CD4-positive, CD25-positive, alpha-beta regulatory T cell (primary cell): ENCODE data around the gene MROH9. TPM values are rescaled to one million over a fixed set of nuclear protein-coding genes. Genes with fewer than 3 reads are reported as not detected.
"Not testable (repeated sequence)": the region's sequence is repeated elsewhere in the genome, so short reads cannot be mapped to it uniquely, and the experiment has no call there.

Source experiments
- ATAC-seq, 2 donors: fragments of 150-1000 bp; cut with Tn5 transposase; one replicate each; pipeline ENCODE4 v1.10.0; 2021; ENCODE audit warnings: low read depth in 2 of 2, moderate number of reproducible peaks in 2 of 2, moderate library complexity in 1 of 2
- DNase-seq, 3 donors: peaks; one replicate each; pipeline versions ENCODE4 v3.0.0 to v3.0.0-alpha.2; 2012 to 2022; ENCODE audit warnings: mixed read lengths in 1 of 3
- H3K27ac ChIP-seq: one replicate; pipeline ENCODE4 v1.7.0; 2013; ENCODE audit warnings: mild to moderate bottlenecking, low read length; ENCODE audit not compliant: insufficient read depth, poor library complexity, severe bottlenecking
- H3K27me3 ChIP-seq: one replicate; pipeline ENCODE4 v1.7.0; 2013; ENCODE audit warnings: low read length; ENCODE audit not compliant: control insufficient read depth, insufficient read depth
- H3K36me3 ChIP-seq: one replicate; pipeline ENCODE4 v1.7.0; 2013; ENCODE audit warnings: mild to moderate bottlenecking, low read length, moderate library complexity; ENCODE audit not compliant: control insufficient read depth, insufficient read depth
- H3K4me1 ChIP-seq: 2 replicates; pipeline ENCODE4 v1.7.0; 2013; ENCODE audit warnings: mild to moderate bottlenecking, low read length; ENCODE audit not compliant: insufficient read depth, control insufficient read depth, poor library complexity, severe bottlenecking
- H3K4me3 ChIP-seq: one replicate; pipeline ENCODE4 v1.7.0; 2013; ENCODE audit warnings: low read depth, mild to moderate bottlenecking, low read length, moderate library complexity
- H3K9me3 ChIP-seq, 2 experiments: 1 replicate in 1 of 2; 2 replicates in 1 of 2; pipeline ENCODE4 v1.7.0; 2013; ENCODE audit warnings: low read length in 2 of 2, mild to moderate bottlenecking in 1 of 2, moderate library complexity in 1 of 2; ENCODE audit not compliant: control insufficient read depth in 2 of 2
- H3K27ac Mint-ChIP-seq, 3 donors: one replicate each; pipeline ENCODE4 v1.8.0; 2020 to 2022; ENCODE audit warnings: mild to moderate bottlenecking in 3 of 3, mixed read lengths in 3 of 3, moderate library complexity in 2 of 3
- H3K27me3 Mint-ChIP-seq: one replicate; pipeline ENCODE4 v1.8.0; 2022; ENCODE audit warnings: mild to moderate bottlenecking, mixed read lengths
- H3K36me3 Mint-ChIP-seq: one replicate; pipeline ENCODE4 v1.8.0; 2020; ENCODE audit warnings: mixed read lengths
- H3K4me1 Mint-ChIP-seq, 4 donors: one replicate each; pipeline ENCODE4 v1.8.0; 2020 to 2022; ENCODE audit warnings: mixed read lengths in 4 of 4, mild to moderate bottlenecking in 1 of 4
- H3K4me3 Mint-ChIP-seq, 4 donors: one replicate each; pipeline ENCODE4 v1.8.0; 2020 to 2022; ENCODE audit warnings: mild to moderate bottlenecking in 4 of 4, mixed read lengths in 4 of 4, moderate library complexity in 3 of 4
- H3K9me3 Mint-ChIP-seq, 7 donors: one replicate each; pipeline ENCODE4 v1.8.0; 2020 to 2022; ENCODE audit warnings: mixed read lengths in 7 of 7, mild to moderate bottlenecking in 3 of 7, moderate library complexity in 2 of 7
- polyA plus RNA-seq, 4 donors: library from polyadenylated mRNA; unstranded; fragments of 300-500 nt; fragmentation: Illumina TruSeq; gene quantifications; one replicate each; pipeline ENCODE4 v1.2.3, GENCODE V29; 2021
- total RNA-seq: library from RNA; stranded (reverse); gene quantifications from one replicate; pipeline ENCODE4 v1.2.3, GENCODE V29; 2022

Gene MROH9
- total and polyA plus RNA-seq, 5 donors from 2014 or later: not detected

DNA sequence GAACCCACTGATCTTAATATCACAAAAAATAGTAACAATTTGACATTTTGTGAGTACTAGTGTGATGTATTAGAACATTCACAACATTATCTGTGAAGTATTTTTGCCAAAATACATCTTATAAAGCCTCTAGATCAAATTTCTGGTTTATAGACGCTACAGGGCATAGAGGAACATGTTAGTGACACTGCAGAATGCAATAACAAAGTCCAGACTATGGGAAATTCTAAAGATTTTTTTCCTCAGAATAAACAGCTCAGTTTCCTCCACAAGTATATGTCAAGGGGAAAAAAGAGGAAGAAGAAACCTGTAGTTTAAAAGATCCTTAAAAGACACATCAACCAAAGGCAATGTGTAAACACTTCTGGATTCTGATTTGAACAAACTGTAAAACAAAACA lies 26.4 kb upstream of the MROH9 start:
- peaks cover 4% of the 10 kb centered on the region for H3K27me3 Mint-ChIP-seq
- Histone ChIP-seq H3K4me3 (no peak overlapping the region), H3K27ac (no peak overlapping the region), H3K9me3 (no peaks in the 10 kb centered on the region), H3K27me3 (no peaks in the 10 kb centered on the region), H3K4me1 (no peaks in the 10 kb centered on the region), H3K36me3 (no peaks in the 10 kb centered on the region)
- no peaks in the 10 kb centered on the region for H3K4me1 Mint-ChIP-seq
- no peak overlapping the region for H3K27ac Mint-ChIP-seq
- H3K9me3 Mint-ChIP-seq: peaks cover 0 to 2% (median 0%) of the 10 kb centered on the region in 7 donors
- no peak overlapping the region for H3K4me3 Mint-ChIP-seq
- ATAC-seq (no peak), DNase-seq (no peak)
- H3K36me3 Mint-ChIP-seq: no peaks in the 10 kb centered on the region

DNA sequence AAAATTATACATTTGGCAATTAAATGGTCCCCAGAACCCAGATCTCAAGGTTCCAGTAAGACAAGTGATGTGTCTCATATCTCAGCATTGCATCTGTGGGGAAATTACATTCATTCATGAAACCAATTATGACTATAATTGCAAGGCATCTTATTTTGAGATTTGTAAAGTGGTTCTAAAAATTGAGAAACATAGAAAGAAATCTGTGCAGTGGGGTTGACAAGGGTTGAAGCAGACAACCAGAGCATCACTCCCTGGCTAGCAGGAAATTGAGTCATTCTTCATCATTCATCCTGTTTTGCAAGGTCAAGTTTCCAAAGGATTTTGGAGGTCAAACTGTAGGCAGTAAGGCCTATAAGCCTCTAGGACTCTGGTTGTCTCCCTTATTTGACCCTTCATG lies 25.1 kb upstream of the MROH9 start:
- Mint-ChIP-seq H3K36me3 (no peaks in the 10 kb centered on the region), H3K4me1 (no peaks in the 10 kb centered on the region), H3K27ac (no peak overlapping the region), H3K4me3 (no peak overlapping the region), H3K27me3 (peaks cover 4% of the 10 kb centered on the region), H3K9me3 (peaks cover 0 to 2% (median 0%) of the 10 kb centered on the region in 7 donors)
- H3K27me3 ChIP-seq: no peaks in the 10 kb centered on the region
- H3K36me3 ChIP-seq: no peaks in the 10 kb centered on the region
- H3K27ac ChIP-seq: no peak overlapping the region
- DNase-seq (no peak), ATAC-seq (no peak)
- no peak overlapping the region for H3K4me3 ChIP-seq
- H3K4me1 ChIP-seq: no peaks in the 10 kb centered on the region
- no peaks in the 10 kb centered on the region for H3K9me3 ChIP-seq

DNA sequence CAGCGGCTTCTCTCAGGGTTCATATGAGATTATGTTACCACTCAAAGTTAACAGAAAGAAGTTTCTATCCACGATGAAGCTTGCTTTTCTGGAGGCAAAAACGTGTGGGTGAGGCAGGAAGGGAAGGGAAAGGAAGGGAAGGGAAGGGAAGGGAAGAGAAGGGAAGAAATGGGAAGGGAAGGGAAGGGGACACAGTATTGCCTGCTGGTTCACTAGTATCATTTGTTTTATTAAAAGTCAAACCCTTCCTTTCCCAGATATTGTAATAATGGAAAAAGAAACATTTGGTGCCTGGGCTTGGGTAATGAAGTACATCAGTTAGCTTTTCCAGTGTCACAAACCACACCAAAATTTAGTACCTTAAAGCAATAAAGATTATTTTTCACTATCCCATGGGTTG lies 18.0 kb upstream of the MROH9 start:
- H3K27ac ChIP-seq: no peak overlapping the region
- DNase-seq (no peak), ATAC-seq (no peak)
- Mint-ChIP-seq H3K27me3 (peaks cover 4% of the 10 kb centered on the region), H3K36me3 (no peaks in the 10 kb centered on the region), H3K9me3 (peaks cover 0 to 17% (median 7%) of the 10 kb centered on the region in 7 donors), H3K27ac (no peak overlapping the region), H3K4me1 (no peaks in the 10 kb centered on the region), H3K4me3 (no peak overlapping the region)
- H3K36me3 ChIP-seq: no peaks in the 10 kb centered on the region
- H3K9me3 ChIP-seq: peaks cover 10 to 23% of the 10 kb centered on the region in 2 experiments
- no peak overlapping the region for H3K4me3 ChIP-seq
- no peaks in the 10 kb centered on the region for H3K4me1 ChIP-seq
- no peaks in the 10 kb centered on the region for H3K27me3 ChIP-seq

DNA sequence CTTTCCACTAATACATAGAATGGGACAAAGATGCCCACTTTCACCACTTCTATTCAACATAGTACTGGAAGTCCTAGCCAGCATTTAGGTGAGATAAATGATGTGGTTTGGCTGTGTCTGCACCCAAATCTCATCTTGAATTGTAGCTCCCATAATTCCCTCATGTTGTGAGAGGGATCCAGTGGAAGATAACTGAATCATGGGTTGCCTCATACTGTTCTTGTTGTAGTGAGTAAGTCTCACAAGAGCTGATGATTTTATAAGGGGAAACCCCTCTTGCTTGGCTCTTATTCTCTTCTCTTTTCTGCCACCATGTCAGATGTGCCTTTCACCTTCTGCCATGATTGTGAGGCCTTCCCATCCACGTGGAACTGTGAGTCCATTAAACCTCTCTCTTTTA lies 10.7 kb upstream of the MROH9 start:
- H3K4me3 ChIP-seq, H3K27ac ChIP-seq, ATAC-seq, H3K4me3 Mint-ChIP-seq, DNase-seq, H3K36me3 ChIP-seq, H3K4me1 ChIP-seq, H3K36me3 Mint-ChIP-seq, H3K27ac Mint-ChIP-seq, H3K27me3 ChIP-seq, H3K27me3 Mint-ChIP-seq, H3K4me1 Mint-ChIP-seq: not testable (repeated sequence)
- H3K9me3 ChIP-seq: peaks cover 10 to 23% of the 10 kb centered on the region in 2 experiments
- peaks cover 0 to 17% (median 7%) of the 10 kb centered on the region in 7 donors for H3K9me3 Mint-ChIP-seq

DNA sequence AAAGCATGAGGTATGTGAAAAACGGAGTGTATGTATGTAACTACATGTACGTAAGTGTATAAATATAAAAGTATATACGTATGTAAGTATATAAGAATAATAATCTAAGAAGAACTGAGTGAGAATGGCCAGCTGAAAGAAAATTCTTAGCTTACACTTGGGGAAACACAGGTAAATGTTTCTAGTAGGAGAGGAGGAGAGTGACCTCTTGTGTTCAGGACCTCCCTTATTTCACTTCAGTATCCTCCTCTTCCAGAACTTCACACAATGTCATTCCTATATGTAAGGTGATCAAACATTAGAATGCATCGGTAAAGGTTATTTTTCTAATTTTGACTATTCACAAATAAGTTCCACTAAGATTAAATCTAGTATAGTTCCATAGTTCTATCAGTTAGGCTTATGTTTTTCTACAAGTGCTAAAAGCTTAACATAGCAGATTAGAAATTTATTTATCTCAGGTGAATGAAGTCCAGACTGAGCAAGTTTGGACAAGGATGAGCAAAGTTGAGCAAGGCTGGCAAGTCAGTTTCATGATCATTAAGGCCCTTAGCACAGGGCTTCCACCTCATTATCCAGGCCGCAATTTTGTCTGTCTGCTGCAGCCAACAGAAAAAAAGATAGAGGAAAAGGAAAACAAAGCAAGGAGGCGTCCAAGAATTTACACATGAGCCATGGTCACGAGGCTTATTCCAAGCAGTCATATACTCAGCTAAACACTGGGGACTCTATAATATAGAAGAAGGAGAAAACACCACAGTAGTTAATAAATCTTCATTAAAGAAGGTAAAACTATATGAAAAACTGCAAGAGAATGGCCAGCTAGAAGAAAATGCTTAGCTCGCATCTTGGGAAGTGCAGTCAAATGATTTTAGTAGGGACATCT lies 7.1 kb upstream of the MROH9 start:
- no peaks in the 10 kb centered on the region for H3K9me3 ChIP-seq
- Mint-ChIP-seq H3K27me3 (peaks cover 8% of the 10 kb centered on the region), H3K36me3 (no peaks in the 10 kb centered on the region), H3K9me3 (no peaks in the 10 kb centered on the region), H3K27ac (no peak overlapping the region), H3K4me1 (no peaks in the 10 kb centered on the region), H3K4me3 (no peak overlapping the region)
- DNase-seq: no peak
- no peak for ATAC-seq
- no peak overlapping the region for H3K4me3 ChIP-seq
- no peaks in the 10 kb centered on the region for H3K4me1 ChIP-seq
- no peaks in the 10 kb centered on the region for H3K27me3 ChIP-seq
- H3K27ac ChIP-seq: no peak overlapping the region
- H3K36me3 ChIP-seq: no peaks in the 10 kb centered on the region

DNA sequence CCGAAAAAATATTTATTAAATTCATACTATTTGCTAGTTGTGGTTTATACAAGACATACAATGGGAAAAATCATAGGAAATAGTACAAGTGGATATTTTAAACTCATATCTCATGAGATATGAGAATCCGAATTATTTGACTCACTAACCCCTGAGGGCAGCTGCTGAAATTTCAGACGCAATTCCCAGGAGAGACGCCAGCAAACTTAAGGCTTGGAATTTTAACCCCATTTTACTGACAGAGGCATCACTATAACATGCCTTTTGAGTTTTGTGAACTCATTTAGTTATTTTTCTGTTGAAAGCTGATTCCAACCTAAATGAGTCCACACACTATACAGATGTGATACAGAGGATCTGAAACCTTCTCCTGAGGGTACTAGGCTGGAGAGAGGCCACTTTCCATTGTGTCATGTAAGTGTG lies 5.9 kb upstream of the MROH9 start:
- DNase-seq (no peak), ATAC-seq (no peak)
- Histone ChIP-seq H3K27ac (no peak overlapping the region), H3K36me3 (no peaks in the 10 kb centered on the region), H3K9me3 (no peaks in the 10 kb centered on the region), H3K27me3 (no peaks in the 10 kb centered on the region), H3K4me3 (no peak overlapping the region), H3K4me1 (no peaks in the 10 kb centered on the region)
- Mint-ChIP-seq H3K9me3 (no peaks in the 10 kb centered on the region), H3K27me3 (peaks cover 8% of the 10 kb centered on the region), H3K4me3 (no peak overlapping the region), H3K27ac (peak overlapping the region in 1 of 3 donors; percentile 71), H3K4me1 (no peaks in the 10 kb centered on the region), H3K36me3 (no peaks in the 10 kb centered on the region)

DNA sequence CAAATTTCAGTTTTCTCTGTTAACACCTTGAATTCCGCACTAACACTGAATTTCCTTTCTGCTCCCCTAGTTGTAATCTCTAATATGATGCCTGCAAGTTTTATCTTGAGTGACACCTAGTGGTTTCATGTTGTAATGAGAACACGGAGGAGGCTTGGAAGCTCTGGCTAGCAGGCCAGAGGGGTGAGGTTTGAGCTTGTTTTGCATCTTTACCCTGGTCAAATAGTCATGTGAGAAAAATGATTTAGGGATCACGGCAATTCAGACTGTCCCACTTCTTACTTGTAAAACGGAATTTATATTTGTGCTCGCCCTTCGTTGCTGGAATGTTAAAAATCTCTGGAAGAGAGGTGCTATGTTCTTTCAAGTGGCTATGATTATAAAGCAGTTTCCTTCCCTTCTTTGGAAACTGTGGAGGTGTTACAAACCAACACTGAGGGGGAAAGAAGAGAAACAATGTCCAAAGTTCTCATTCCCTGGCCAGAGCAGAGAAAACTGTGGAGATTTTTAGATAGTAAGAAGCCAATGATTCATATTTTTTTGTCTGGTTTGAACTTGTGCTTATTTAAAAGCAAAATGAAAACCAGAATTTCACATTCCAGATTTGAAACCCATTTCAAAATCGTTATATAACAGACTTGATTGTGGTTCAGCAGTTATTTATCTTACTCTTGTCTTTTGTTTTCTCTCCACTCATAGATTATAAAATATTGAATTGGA lies 5.3 kb upstream of the MROH9 start:
- ATAC-seq (peak; percentile 48 to 78), DNase-seq (peak in 2 of 3 donors; percentile 28 to 47)
- Mint-ChIP-seq H3K27ac (peak overlapping the region in 1 of 3 donors; percentile 71), H3K4me1 (no peaks in the 10 kb centered on the region), H3K9me3 (no peaks in the 10 kb centered on the region), H3K36me3 (no peaks in the 10 kb centered on the region), H3K4me3 (no peak overlapping the region), H3K27me3 (peaks cover 8% of the 10 kb centered on the region)
- Histone ChIP-seq H3K9me3 (no peaks in the 10 kb centered on the region), H3K4me1 (no peaks in the 10 kb centered on the region), H3K36me3 (no peaks in the 10 kb centered on the region), H3K27ac (no peak overlapping the region), H3K27me3 (no peaks in the 10 kb centered on the region), H3K4me3 (no peak overlapping the region)
